PC-3 (cell line): ENCODE measurements around the gene SLC35B1. TPM values are rescaled to one million over a fixed set of nuclear protein-coding genes. Genes with fewer than 3 reads are reported as not detected.

Experiments used
- ATAC-seq: fragments of 200-7000 bp; cut with Tn5 transposase; 2 replicates; pipeline ENCODE4 v1.9.1; 2020; ENCODE audit warnings: mild to moderate bottlenecking, moderate library complexity
- BruUV-seq: library from RNA; stranded (reverse); fragments of 400-500 nt; replicated peaks from 2 replicates; lab custom pipeline; 2021; lab: Mats Ljungman, UMichigan
- CTCF ChIA-PET: fragments of 300-600 bp; sonication (Branson Sonifier 250); formaldehyde crosslinking; loops from one replicate; lab custom pipeline; 2022; ENCODE audit warnings: antibody characterized with exemption; lab: Charles Lee
- POLR2A ChIA-PET: fragments of 300-600 bp; sonication (Branson Sonifier 250); formaldehyde crosslinking; loops from one replicate; lab custom pipeline; 2022; ENCODE audit warnings: antibody characterized with exemption; ENCODE audit not compliant: unreplicated experiment; lab: Charles Lee
- DNase-seq: peaks from one replicate; pipeline ENCODE4 v3.0.0-alpha.2; 2015
- H2AFZ ChIP-seq: fragments of 300-600 bp; sonication (generic); 2 replicates; pipeline ENCODE4 v1.6.0; 2016; ENCODE audit warnings: antibody characterized with exemption, low read length
- H3F3A ChIP-seq: fragments of 300-600 bp; sonication (generic); one replicate; pipeline ENCODE4 v1.6.0; 2017; ENCODE audit warnings: antibody characterized with exemption, low read length, control low read depth, mild to moderate bottlenecking; ENCODE audit not compliant: unreplicated experiment
- H3K27ac ChIP-seq: fragments of 300-600 bp; sonication (generic); 2 replicates; pipeline ENCODE4 v1.5.1; 2016; ENCODE audit warnings: mild to moderate bottlenecking, low read length
- H3K27me3 ChIP-seq: fragments of 300-600 bp; sonication (generic); 2 replicates; pipeline ENCODE4 v1.6.1; 2016; ENCODE audit warnings: low read length, mixed read lengths
- H3K36me3 ChIP-seq: fragments of 300-600 bp; sonication (generic); 2 replicates; pipeline ENCODE4 v1.6.1; 2016; ENCODE audit warnings: low read depth, mixed run types, low read length, mixed read lengths
- H3K4me1 ChIP-seq: fragments of 300-600 bp; sonication (generic); 2 replicates; pipeline ENCODE4 v1.5.1; 2016; ENCODE audit warnings: low read length; ENCODE audit not compliant: insufficient read depth
- H3K4me2 ChIP-seq: fragments of 300-600 bp; sonication (generic); 2 replicates; pipeline ENCODE4 v1.6.0; 2016; ENCODE audit warnings: low read length
- H3K4me3 ChIP-seq: fragments of 300-600 bp; sonication (generic); 2 replicates; pipeline ENCODE4 v1.5.1; 2016; ENCODE audit warnings: mild to moderate bottlenecking, low read length, mixed read lengths
- H3K79me2 ChIP-seq: fragments of 300-600 bp; sonication (generic); 2 replicates; pipeline ENCODE4 v1.6.1; 2017; ENCODE audit warnings: low read length, mixed read lengths
- H3K9ac ChIP-seq: fragments of 300-600 bp; sonication (generic); 2 replicates; pipeline ENCODE4 v1.6.0; 2016; ENCODE audit warnings: mild to moderate bottlenecking, low read length
- H3K9me2 ChIP-seq: fragments of 300-600 bp; sonication (generic); replicated peaks from 2 replicates; pipeline ENCODE4 v1.6.1; 2016; ENCODE audit warnings: mixed run types, low read length, mixed read lengths
- H3K9me3 ChIP-seq: fragments of 300-600 bp; sonication (generic); 2 replicates; pipeline ENCODE4 v1.6.1; 2016; ENCODE audit warnings: low read length, mixed read lengths
- H4K20me1 ChIP-seq: fragments of 300-600 bp; sonication (generic); 2 replicates; pipeline ENCODE4 v1.6.1; 2016; ENCODE audit warnings: low read length, mixed read lengths
- EZH2 ChIP-seq: fragments of 300-600 bp; sonication (generic); IDR thresholded peaks from one replicate; pipeline ENCODE4 v1.6.1; 2017; ENCODE audit warnings: antibody characterized with exemption, mild to moderate bottlenecking, low read length; ENCODE audit not compliant: unreplicated experiment
- EZH2phosphoT487 ChIP-seq: fragments of 300-600 bp; sonication (generic); IDR thresholded peaks from 2 replicates; pipeline ENCODE4 v1.6.1; 2018; ENCODE audit warnings: mild to moderate bottlenecking, antibody characterized with exemption, low read length, borderline replicate concordance
- intact Hi-C: fragments of 100-400 bp; cut with micrococcal nuclease; formaldehyde crosslinking; loops from 2 replicates; pipeline ENCODE4 v1.9.0; 2023
- total RNA-seq: library from RNA; depleted of rRNA; stranded (reverse); fragments of >200 nt; gene quantifications from 2 replicates; pipeline ENCODE4 v1.2.3, GENCODE V29; 2014
- TF ChIP-seq, protein P1 (sequence below): fragments of 300-600 bp; sonication (generic); conservative IDR thresholded peaks from 2 replicates; pipeline ENCODE4 v1.5.1; 2017; ENCODE audit warnings: antibody characterized with exemption, low read depth, mild to moderate bottlenecking, low read length

The SLC35B1 gene
- total RNA-seq, 1 experiment from 2014 or later = 211 TPM

DNA sequence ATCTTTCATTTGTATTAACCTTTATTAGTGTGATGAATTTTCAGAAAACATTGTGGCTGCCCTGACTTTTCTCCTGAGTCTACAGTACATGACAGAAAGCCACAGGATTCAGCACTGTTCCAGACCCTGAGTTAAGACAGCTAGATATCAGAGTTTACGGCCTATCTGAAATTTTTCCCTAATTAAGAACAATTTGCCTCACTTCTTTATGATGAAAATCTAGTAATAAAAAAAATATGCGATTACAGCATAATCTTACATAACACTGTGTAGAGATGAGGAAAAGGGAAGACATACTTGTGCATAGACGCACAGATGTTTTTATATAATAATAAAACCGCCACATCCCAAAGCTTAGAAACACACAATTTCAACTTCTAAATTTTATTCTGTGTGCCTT lies 37.1 kb downstream of the SLC35B1 start:
- Histone ChIP-seq H3F3A (no peaks in the 10 kb centered on the region), H3K4me1 (peaks cover 13% of the 10 kb centered on the region; the same call in 1 of the 2 replicates), H3K9me3 (no peaks in the 10 kb centered on the region), H3K36me3 (peaks cover 11% of the 10 kb centered on the region; the same call in 1 of the 2 replicates), H3K27me3 (no peaks in the 10 kb centered on the region), H3K9ac (no peak overlapping the region), H3K4me3 (no peak overlapping the region), H4K20me1 (0 out of 2 replicates have a peak, but pooled peaks cover 4% of the 10 kb centered on the region), H3K79me2 (peaks cover 84% of the 10 kb centered on the region), H3K9me2 (no peaks in the 10 kb centered on the region), H2AFZ (no peak overlapping the region), H3K4me2 (no peak overlapping the region), H3K27ac (no peak overlapping the region)
- POLR2A ChIA-PET = no interaction called here
- DNase-seq = no peak
- CTCF ChIA-PET = no interaction called here
- intact Hi-C loops = no loop called here
- BruUV-seq = no TSS peak
- TF ChIP-seq EZH2phosphoT487 = no peak
- no peak for TF ChIP-seq EZH2
- TF ChIP-seq, protein P1, sequence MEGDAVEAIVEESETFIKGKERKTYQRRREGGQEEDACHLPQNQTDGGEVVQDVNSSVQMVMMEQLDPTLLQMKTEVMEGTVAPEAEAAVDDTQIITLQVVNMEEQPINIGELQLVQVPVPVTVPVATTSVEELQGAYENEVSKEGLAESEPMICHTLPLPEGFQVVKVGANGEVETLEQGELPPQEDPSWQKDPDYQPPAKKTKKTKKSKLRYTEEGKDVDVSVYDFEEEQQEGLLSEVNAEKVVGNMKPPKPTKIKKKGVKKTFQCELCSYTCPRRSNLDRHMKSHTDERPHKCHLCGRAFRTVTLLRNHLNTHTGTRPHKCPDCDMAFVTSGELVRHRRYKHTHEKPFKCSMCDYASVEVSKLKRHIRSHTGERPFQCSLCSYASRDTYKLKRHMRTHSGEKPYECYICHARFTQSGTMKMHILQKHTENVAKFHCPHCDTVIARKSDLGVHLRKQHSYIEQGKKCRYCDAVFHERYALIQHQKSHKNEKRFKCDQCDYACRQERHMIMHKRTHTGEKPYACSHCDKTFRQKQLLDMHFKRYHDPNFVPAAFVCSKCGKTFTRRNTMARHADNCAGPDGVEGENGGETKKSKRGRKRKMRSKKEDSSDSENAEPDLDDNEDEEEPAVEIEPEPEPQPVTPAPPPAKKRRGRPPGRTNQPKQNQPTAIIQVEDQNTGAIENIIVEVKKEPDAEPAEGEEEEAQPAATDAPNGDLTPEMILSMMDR = no peak
- no peak for ATAC-seq

GRCh38 chr17:49670002-49670401 lies 37.8 kb downstream of the SLC35B1 start:
- H3K9me2 ChIP-seq = no peaks in the 10 kb centered on the region
- no peak overlapping the region for H3K4me2 ChIP-seq
- ChIA-PET POLR2A (no interaction called here), CTCF (no interaction called here)
- no peak overlapping the region for H3K4me3 ChIP-seq
- intact Hi-C loops = no loop called here
- H3K36me3 ChIP-seq = peaks cover 6% of the 10 kb centered on the region; the same call in 1 of the 2 replicates
- H3F3A ChIP-seq = no peaks in the 10 kb centered on the region
- H3K27me3 ChIP-seq = no peaks in the 10 kb centered on the region
- no peak overlapping the region for H2AFZ ChIP-seq
- H3K79me2 ChIP-seq = peaks cover 78% of the 10 kb centered on the region
- peaks cover 6% of the 10 kb centered on the region; the same call in 1 of the 2 replicates for H3K4me1 ChIP-seq
- TF ChIP-seq EZH2 (no peak), EZH2phosphoT487 (no peak)
- TF ChIP-seq, protein P1 = no peak
- ATAC-seq (no peak), DNase-seq (no peak)
- no peak overlapping the region for H3K27ac ChIP-seq
- H3K9ac ChIP-seq = no peak overlapping the region
- H4K20me1 ChIP-seq = 0 out of 2 replicates have a peak, but pooled peaks cover 3% of the 10 kb centered on the region
- H3K9me3 ChIP-seq = no peaks in the 10 kb centered on the region
- BruUV-seq = no TSS peak

- no peak overlapping the region for H3K4me3 ChIP-seq
- peaks cover 3% of the 10 kb centered on the region; the same call in 1 of the 2 replicates for H3K36me3 ChIP-seq
- H3K4me2 ChIP-seq = no peak overlapping the region
- no TSS peak for BruUV-seq
- CTCF ChIA-PET = no interaction called here
- H2AFZ ChIP-seq = no peak overlapping the region
- H3K27ac ChIP-seq = no peak overlapping the region
- DNase-seq (no peak), ATAC-seq (no peak)
- no peaks in the 10 kb centered on the region for H3K9me2 ChIP-seq
- TF ChIP-seq EZH2phosphoT487 = no peak
- TF ChIP-seq, protein P1 = no peak
- no peak for TF ChIP-seq EZH2
- no peaks in the 10 kb centered on the region for H4K20me1 ChIP-seq
- no peaks in the 10 kb centered on the region for H3K9me3 ChIP-seq
- intact Hi-C loops = no loop called here
- POLR2A ChIA-PET = no interaction called here
- no peaks in the 10 kb centered on the region for H3K4me1 ChIP-seq
- H3K27me3 ChIP-seq = no peaks in the 10 kb centered on the region
- no peaks in the 10 kb centered on the region for H3F3A ChIP-seq
- H3K79me2 ChIP-seq = peaks cover 80% of the 10 kb centered on the region
- H3K9ac ChIP-seq = no peak overlapping the region
Measured at GRCh38 chr17:49667854-49668253, 39.9 kb downstream of the SLC35B1 start.
